A673 (cell line): ENCODE measurements around the gene EYA4. TPM values are rescaled to one million over a fixed set of nuclear protein-coding genes. Genes with fewer than 3 reads are reported as not detected.

ENCODE experiments used
- BruUV-seq: library from RNA; stranded (reverse); fragments of 400-500 nt; replicated peaks from 2 replicates; lab custom pipeline; 2021; lab: Mats Ljungman, UMichigan
- CTCF ChIA-PET: fragments of 300-600 bp; sonication (Branson Sonifier 250); formaldehyde crosslinking; loops from one replicate; lab custom pipeline; 2022; ENCODE audit warnings: antibody characterized with exemption; lab: Charles Lee
- POLR2A ChIA-PET: fragments of 300-600 bp; sonication (Branson Sonifier 250); formaldehyde crosslinking; loops from one replicate; lab custom pipeline; 2022; ENCODE audit warnings: antibody characterized with exemption; ENCODE audit not compliant: low non-redundant PET; lab: Charles Lee
- DNase-seq: peaks from one replicate; pipeline ENCODE4 v3.0.0-alpha.2; 2015; ENCODE audit warnings: low spot score
- H3K27ac ChIP-seq: fragments of 200-600 bp; sonication (generic); 2 replicates; pipeline ENCODE4 v1.5.1; 2016; ENCODE audit warnings: mixed run types, low read depth, mild to moderate bottlenecking, mixed read lengths, antibody characterized with exemption, low read length; ENCODE audit not compliant: poor library complexity, severe bottlenecking
- H3K27me3 ChIP-seq: fragments of 200-600 bp; sonication (generic); replicated peaks from 2 replicates; pipeline ENCODE4 v1.6.1; 2017; ENCODE audit warnings: mixed run types, low read depth, mild to moderate bottlenecking, mixed read lengths, antibody characterized with exemption, low read length; ENCODE audit not compliant: insufficient read depth, poor library complexity
- H3K36me3 ChIP-seq: fragments of 200-600 bp; sonication (generic); 2 replicates; pipeline ENCODE4 v1.6.1; 2016; ENCODE audit warnings: mixed run types, mild to moderate bottlenecking, mixed read lengths, antibody characterized with exemption, low read length; ENCODE audit not compliant: insufficient read depth, poor library complexity, severe bottlenecking
- H3K4me1 ChIP-seq: fragments of 200-600 bp; sonication (generic); 2 replicates; pipeline ENCODE4 v1.6.1; 2017; ENCODE audit warnings: mixed run types, mild to moderate bottlenecking, mixed read lengths, antibody characterized with exemption, low read length; ENCODE audit not compliant: insufficient read depth, poor library complexity, severe bottlenecking
- H3K4me3 ChIP-seq: fragments of 200-600 bp; sonication (generic); 2 replicates; pipeline ENCODE4 v1.5.1; 2016; ENCODE audit warnings: low read depth, mixed run types, mild to moderate bottlenecking, mixed read lengths, low read length; ENCODE audit not compliant: poor library complexity, severe bottlenecking
- H3K9me3 ChIP-seq: fragments of 200-600 bp; sonication (generic); 2 replicates; pipeline ENCODE4 v1.6.1; 2016; ENCODE audit warnings: mixed run types, low read depth, mild to moderate bottlenecking, mixed read lengths, antibody characterized with exemption, low read length; ENCODE audit not compliant: poor library complexity, severe bottlenecking
- CTCF ChIP-seq: fragments of 300-800, 200-600 bp; sonication (generic); conservative IDR thresholded peaks from 2 replicates; pipeline ENCODE4 v1.5.1; 2017; ENCODE audit warnings: low read depth, mild to moderate bottlenecking, antibody characterized with exemption, low read length, moderate library complexity, mixed read lengths
- EZH2 ChIP-seq: fragments of 200-600 bp; sonication (generic); IDR thresholded peaks from 2 replicates; pipeline ENCODE4 v1.6.1; 2017; ENCODE audit warnings: borderline replicate concordance, low read depth, mild to moderate bottlenecking, mixed read lengths, antibody characterized with exemption, low read length; ENCODE audit not compliant: poor library complexity, severe bottlenecking
- intact Hi-C: fragments of 100-400 bp; cut with micrococcal nuclease; formaldehyde crosslinking; loops from one replicate; pipeline ENCODE4 v1.10.0; 2022; ENCODE audit not compliant: unreplicated experiment
- total RNA-seq: library from RNA; stranded (reverse); gene quantifications from 2 replicates; pipeline ENCODE4 v1.2.3, GENCODE V29; 2021

EYA4 gene
- total RNA-seq, 1 experiment from 2014 or later, result 1.3 TPM

- no TSS peak for BruUV-seq
These were observed 318.8 kb downstream of the EYA4 start for GRCh38 chr6:133559926-133560325.

GRCh38 chr6:133567636-133568035, 326.5 kb downstream of the EYA4 start:
- TF ChIP-seq CTCF, result no peak
- TF ChIP-seq EZH2, result no peak
- BruUV-seq, result no TSS peak
- Histone ChIP-seq H3K9me3 (no peaks in the 10 kb centered on the region), H3K36me3 (no peaks in the 10 kb centered on the region), H3K4me3 (no peak overlapping the region), H3K4me1 (peaks cover 3% of the 10 kb centered on the region), H3K27me3 (peaks cover 88% of the 10 kb centered on the region), H3K27ac (no peak overlapping the region)
- ChIA-PET CTCF (interaction anchor here (0.7 kb wide), 1 partner anchor 349 kb away, joined by 3 read pairs; no protein-coding TSS in a partner anchor), POLR2A (no interaction called here)
- DNase-seq, result no peak
- intact Hi-C loops, result loop anchor here (5.0 kb wide), 2 partner anchors 270 to 525 kb away; no protein-coding TSS in a partner anchor

More at GRCh38 chr6:133559926-133560325, 318.8 kb downstream of the EYA4 start:
- ChIA-PET CTCF (no interaction called here), POLR2A (no interaction called here)
- no peak overlapping the region for H3K4me3 ChIP-seq
- H3K27me3 ChIP-seq, result peaks cover 18% of the 10 kb centered on the region
- peaks cover 5% of the 10 kb centered on the region for H3K9me3 ChIP-seq
- intact Hi-C loops, result no loop called here
- TF ChIP-seq EZH2 (no peak), CTCF (no peak)
- no peak for DNase-seq
- no peaks in the 10 kb centered on the region for H3K4me1 ChIP-seq
- H3K36me3 ChIP-seq, result no peaks in the 10 kb centered on the region
- no peak overlapping the region for H3K27ac ChIP-seq

GRCh38 chr6:133568970-133569889, 328.1 kb downstream of the EYA4 start:
- Histone ChIP-seq H3K4me3 (peak overlapping the region; percentile 27), H3K27ac (no peak overlapping the region), H3K4me1 (peaks cover 3% of the 10 kb centered on the region), H3K27me3 (peaks cover 90% of the 10 kb centered on the region), H3K36me3 (no peaks in the 10 kb centered on the region), H3K9me3 (no peaks in the 10 kb centered on the region)
- intact Hi-C loops, result loop anchor here (1.0 to 5.0 kb wide), 3 partner anchors 268 to 523 kb away; no protein-coding TSS in a partner anchor
- CTCF ChIA-PET, result interaction anchor here (0.6 to 1.9 kb wide), 9 partner anchors 27 to 528 kb away, joined by 3 to 32 read pairs (median 5); no protein-coding TSS in a partner anchor
- POLR2A ChIA-PET, result no interaction called here
- DNase-seq, result peak; percentile 67
- BruUV-seq, result no TSS peak
- no peak for TF ChIP-seq EZH2
- peak; percentile 94 for TF ChIP-seq CTCF
